HEK293 (cell line): Measurements from ENCODE around the gene JCHAIN.

Experiments used
- BCL6B ChIP-seq: fragments of 450-650 bp; formaldehyde crosslinking; IDR thresholded peaks from 2 replicates; pipeline ENCODE4 v1.5.1; 2017; ENCODE audit warnings: missing biosample characterization, missing genetic modification characterization
- ELK4 ChIP-seq: IDR thresholded peaks from 2 replicates; pipeline ENCODE4 v1.6.1; 2011; ENCODE audit warnings: mild to moderate bottlenecking, low read depth, low read length, borderline replicate concordance
- HOXA7 ChIP-seq: sonication (generic); formaldehyde crosslinking; IDR thresholded peaks from 2 replicates; pipeline ENCODE4 v1.8.1; 2022; ENCODE audit warnings: missing genetic modification reagents, borderline replicate concordance
- KLF8 ChIP-seq: fragments of 450-650 bp; formaldehyde crosslinking; IDR thresholded peaks from 2 replicates; pipeline ENCODE4 v1.5.1; 2016; ENCODE audit warnings: missing biosample characterization, missing genetic modification characterization
- PRDM1 ChIP-seq: fragments of 450-650 bp; formaldehyde crosslinking; IDR thresholded peaks from 2 replicates; pipeline ENCODE4; 2016; ENCODE audit warnings: missing biosample characterization, missing genetic modification characterization
- SCRT1 ChIP-seq: fragments of 450-650 bp; formaldehyde crosslinking; IDR thresholded peaks from 2 replicates; pipeline ENCODE4 v1.5.1; 2016; ENCODE audit warnings: missing biosample characterization, missing genetic modification characterization, borderline replicate concordance
- SP2 ChIP-seq: fragments of 450-650 bp; formaldehyde crosslinking; IDR thresholded peaks from 2 replicates; pipeline ENCODE4 v1.5.1; 2016; ENCODE audit warnings: missing biosample characterization, missing genetic modification characterization
- SP3 ChIP-seq: fragments of 450-650 bp; formaldehyde crosslinking; IDR thresholded peaks from 2 replicates; pipeline ENCODE4 v1.5.1; 2016; ENCODE audit warnings: missing biosample characterization, missing genetic modification characterization
- TRIM28 ChIP-seq: IDR thresholded peaks from 2 replicates; pipeline ENCODE4 v1.6.1; 2011; ENCODE audit warnings: low read length, control low read depth, borderline replicate concordance
- ZBTB11 ChIP-seq: fragments of 450-650 bp; formaldehyde crosslinking; conservative IDR thresholded peaks from 2 replicates; pipeline ENCODE4 v1.5.1; 2016; ENCODE audit warnings: low read depth, missing biosample characterization, missing genetic modification characterization
- ZNF121 ChIP-seq: fragments of 450-650 bp; formaldehyde crosslinking; IDR thresholded peaks from 2 replicates; pipeline ENCODE4 v1.5.1; 2016; ENCODE audit warnings: missing biosample characterization, missing genetic modification characterization
- ZNF133 ChIP-seq: fragments of 450-650 bp; formaldehyde crosslinking; IDR thresholded peaks from 2 replicates; pipeline ENCODE4 v1.5.1; 2016; ENCODE audit warnings: missing biosample characterization, missing genetic modification characterization
- ZNF140 ChIP-seq: fragments of 450-650 bp; formaldehyde crosslinking; IDR thresholded peaks from 2 replicates; pipeline ENCODE4 v1.5.1; 2016; ENCODE audit warnings: missing biosample characterization, missing genetic modification characterization
- ZNF146 ChIP-seq: fragments of 450-650 bp; formaldehyde crosslinking; IDR thresholded peaks from 2 replicates; pipeline ENCODE4 v1.5.1; 2016; ENCODE audit warnings: missing biosample characterization, missing genetic modification characterization
- ZNF16 ChIP-seq: fragments of 450-650 bp; formaldehyde crosslinking; IDR thresholded peaks from 2 replicates; pipeline ENCODE4 v1.5.1; 2016; ENCODE audit warnings: low read depth, missing biosample characterization, missing genetic modification characterization
- ZNF223 ChIP-seq: fragments of 450-650 bp; formaldehyde crosslinking; IDR thresholded peaks from 2 replicates; pipeline ENCODE4 v1.5.1; 2016; ENCODE audit warnings: missing biosample characterization, missing genetic modification characterization
- ZNF239 ChIP-seq: fragments of 450-650 bp; formaldehyde crosslinking; IDR thresholded peaks from 2 replicates; pipeline ENCODE4 v1.5.1; 2016; ENCODE audit warnings: missing biosample characterization, missing genetic modification characterization
- ZNF266 ChIP-seq: fragments of 450-650 bp; formaldehyde crosslinking; IDR thresholded peaks from 2 replicates; pipeline ENCODE4 v1.5.1; 2016; ENCODE audit warnings: missing biosample characterization, missing genetic modification characterization, low read depth
- ZNF274 ChIP-seq, 2 experiments: fragments of 200-500 bp in 1 of 2; fragments of 450-650 bp in 1 of 2; sonication (Bioruptor generic) in 1 of 2; formaldehyde crosslinking in 1 of 2; IDR thresholded peaks; 2 replicates each; pipeline versions ENCODE4 v1.5.1 to v1.6.1; 2014 to 2016; ENCODE audit warnings: borderline replicate concordance in 1 of 2, inconsistent platforms in 1 of 2, low read length in 1 of 2, missing biosample characterization in 1 of 2, missing genetic modification characterization in 1 of 2
- ZNF280D ChIP-seq: fragments of 450-650 bp; formaldehyde crosslinking; IDR thresholded peaks from 2 replicates; pipeline ENCODE4 v1.5.1; 2016; ENCODE audit warnings: missing biosample characterization, missing genetic modification characterization
- ZNF311 ChIP-seq: fragments of 450-650 bp; formaldehyde crosslinking; IDR thresholded peaks from 2 replicates; pipeline ENCODE4 v1.5.1; 2017; ENCODE audit warnings: missing biosample characterization, missing genetic modification characterization, borderline replicate concordance
- ZNF324 ChIP-seq: fragments of 450-650 bp; formaldehyde crosslinking; IDR thresholded peaks from 2 replicates; pipeline ENCODE4 v1.5.1; 2016; ENCODE audit warnings: missing biosample characterization, missing genetic modification characterization
- ZNF391 ChIP-seq: fragments of 450-650 bp; formaldehyde crosslinking; IDR thresholded peaks from 2 replicates; pipeline ENCODE4 v1.5.1; 2016; ENCODE audit warnings: low read depth, missing biosample characterization, missing genetic modification characterization, borderline replicate concordance
- ZNF544 ChIP-seq: fragments of 450-650 bp; formaldehyde crosslinking; IDR thresholded peaks from 2 replicates; pipeline ENCODE4 v1.5.0; 2017; ENCODE audit warnings: missing biosample characterization, missing genetic modification characterization
- ZNF645 ChIP-seq: fragments of 450-650 bp; formaldehyde crosslinking; IDR thresholded peaks from 2 replicates; pipeline ENCODE4; 2016; ENCODE audit warnings: missing biosample characterization, missing genetic modification characterization
- ZNF664 ChIP-seq: fragments of 450-650 bp; formaldehyde crosslinking; IDR thresholded peaks from 2 replicates; pipeline ENCODE4 v1.5.1; 2016; ENCODE audit warnings: missing biosample characterization, missing genetic modification characterization
- ZNF701 ChIP-seq: fragments of 450-650 bp; formaldehyde crosslinking; IDR thresholded peaks from 2 replicates; pipeline ENCODE4 v1.5.1; 2016; ENCODE audit warnings: missing biosample characterization, missing genetic modification characterization
- ZNF76 ChIP-seq: fragments of 450-650 bp; formaldehyde crosslinking; IDR thresholded peaks from 2 replicates; pipeline ENCODE4; 2016; ENCODE audit warnings: low read depth, missing biosample characterization, missing genetic modification characterization, borderline replicate concordance
- ZSCAN16 ChIP-seq: fragments of 450-650 bp; formaldehyde crosslinking; IDR thresholded peaks from 2 replicates; pipeline ENCODE4 v1.5.1; 2016; ENCODE audit warnings: missing biosample characterization, missing genetic modification characterization

The JCHAIN gene

GRCh38 chr4:70687821-70688794 lies 21.8 kb upstream of the JCHAIN start, which contains the start of gene UTP3 (continued):
- TF ChIP-seq ZBTB11 (tag by site-specific recombination) (peak; percentile 100), ZNF274 (IDR thresholded peaks at IDR 0.05; ENCODE audit: low read length) (no peak), ZNF274 (tag by site-specific recombination; IDR thresholded peaks at IDR 0.05; ENCODE audit: borderline replicate concordance) (no peak), ZNF391 (peak; percentile 94; the same call in 1 of the 2 replicates), ZSCAN16 (tag by site-specific recombination) (no peak), ZNF121 (0 out of 2 replicates have a peak, but pooled peaks have one; percentile 43), SP3 (tag by site-specific recombination) (peak; percentile 79), SCRT1 (tag by site-specific recombination) (no peak; the same call in 1 of the 2 replicates), PRDM1 (tag by site-specific recombination) (peak; percentile 61; the same call in 1 of the 2 replicates), BCL6B (no peak), KLF8 (tag by site-specific recombination) (peak; percentile 97), ZNF645 (tag by site-specific recombination) (no peak), ZNF223 (tag by site-specific recombination) (no peak), ZNF140 (tag by site-specific recombination) (no peak), ZNF311 (tag by site-specific recombination) (no peak), ZNF324 (tag by site-specific recombination) (peak; percentile 91), ZNF701 (tag by site-specific recombination) (no peak), SP2 (tag by site-specific recombination) (peak; percentile 72), ZNF266 (tag by site-specific recombination) (no peak), ZNF664 (tag by site-specific recombination) (peak; percentile 71), ELK4 (no peak), HOXA7 (CRISPR knock-in tag) (no peak), ZNF16 (tag by site-specific recombination) (no peak), ZNF280D (0 out of 2 replicates have a peak, but pooled peaks have one; percentile 24), ZNF76 (peak; percentile 89), TRIM28 (peak; percentile 98), ZNF146 (tag by site-specific recombination) (peak; percentile 48; the same call in 1 of the 2 replicates), ZNF133 (tag by site-specific recombination) (no peak), ZNF239 (no peak), ZNF544 (tag by site-specific recombination) (no peak)
